GM21528 (cell line): ENCODE measurements around the gene STXBP4.

Source experiments
- ATAC-seq: cut with Tn5 transposase; IDR thresholded peaks from one replicate; pipeline ENCODE4 v1.9.1; 2021; ENCODE audit warnings: mild to moderate bottlenecking, moderate library complexity; ENCODE audit not compliant: unreplicated experiment, low FRiP score

STXBP4 gene

GRCh38 chr17:55110521-55110920, 142.0 kb downstream of the STXBP4 start:
- ATAC-seq = no peak

GRCh38 chr17:55114283-55114682, 145.7 kb downstream of the STXBP4 start:
- no peak for ATAC-seq

DNA sequence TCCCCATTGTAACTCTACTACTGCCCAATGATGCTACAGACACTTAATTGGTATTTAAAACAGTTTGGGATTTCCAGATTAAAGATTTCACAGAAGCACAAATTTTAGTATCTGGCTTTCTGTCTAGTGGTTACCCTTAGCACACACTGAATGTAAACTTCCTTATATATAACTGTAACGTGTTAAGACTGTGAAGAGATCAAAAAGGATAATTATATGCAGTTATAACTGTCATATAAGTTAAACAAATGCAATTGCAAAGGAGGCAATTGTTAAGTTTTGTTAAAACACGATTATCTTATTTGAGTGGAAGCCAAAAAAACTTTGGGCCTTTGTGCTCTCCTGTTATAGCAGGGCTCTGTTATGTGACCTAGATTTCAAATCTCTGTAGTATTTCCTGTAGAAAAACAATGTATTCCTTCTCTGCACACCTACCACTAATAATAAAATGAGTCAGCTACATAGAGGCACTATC, 147.9 kb downstream of the STXBP4 start:
- no peak for ATAC-seq

DNA sequence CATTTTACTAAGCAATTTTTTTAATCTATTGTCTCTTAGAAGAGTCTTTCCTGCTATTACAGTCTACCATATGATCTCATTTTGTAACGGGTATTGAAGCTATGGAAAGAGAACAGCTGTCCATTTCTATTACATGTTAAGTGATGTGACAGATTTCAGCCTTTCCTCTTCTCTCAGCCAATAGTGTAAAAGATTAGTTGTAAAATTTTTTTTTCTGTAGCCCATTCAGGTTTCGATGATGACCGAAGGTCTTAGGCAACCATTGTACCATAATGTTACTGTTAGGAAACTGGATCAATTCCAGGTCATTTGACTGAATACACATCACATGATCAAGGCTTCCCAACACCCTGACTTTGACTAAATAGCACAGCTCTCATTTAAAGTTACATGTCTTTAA, 148.6 kb downstream of the STXBP4 start:
- ATAC-seq = no peak

DNA sequence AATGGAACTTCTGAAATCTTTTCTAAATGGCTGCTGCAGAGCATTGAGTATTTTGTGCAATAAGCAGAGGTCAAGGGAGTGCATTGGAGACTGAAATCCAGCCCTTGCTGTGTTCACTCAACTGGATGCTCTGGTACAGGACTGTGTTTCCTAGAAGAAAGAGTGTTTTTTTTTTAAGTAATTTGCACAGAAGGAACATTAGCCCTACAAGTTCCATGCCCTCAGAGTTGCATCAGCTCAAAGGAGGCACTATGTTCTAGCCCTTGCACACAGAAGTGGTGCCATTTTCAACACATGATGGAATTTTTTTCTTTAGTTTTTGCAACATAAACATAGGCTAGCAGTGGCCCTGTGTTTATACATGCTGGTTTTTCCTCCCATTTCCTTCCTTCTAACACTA, 152.1 kb downstream of the STXBP4 start:
- no peak for ATAC-seq

DNA sequence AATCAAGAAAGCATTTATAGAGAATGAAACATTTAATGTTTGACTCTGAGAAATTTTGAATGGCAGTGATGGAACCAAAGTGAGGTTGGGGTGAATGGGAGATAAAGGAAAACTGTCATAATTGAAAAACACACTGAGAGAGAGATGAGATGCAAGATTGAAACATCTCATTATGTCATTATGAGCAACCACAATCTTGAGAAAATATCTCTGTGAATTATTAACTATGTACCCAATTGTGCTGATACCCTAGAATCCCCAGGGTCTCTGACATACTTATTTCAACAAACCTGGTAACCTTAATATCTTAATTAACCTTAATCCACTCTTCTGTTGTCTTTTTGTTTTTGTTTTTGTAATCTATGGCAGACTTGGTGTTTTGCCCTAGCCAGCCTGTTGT, 152.7 kb downstream of the STXBP4 start:
- ATAC-seq = no peak

DNA sequence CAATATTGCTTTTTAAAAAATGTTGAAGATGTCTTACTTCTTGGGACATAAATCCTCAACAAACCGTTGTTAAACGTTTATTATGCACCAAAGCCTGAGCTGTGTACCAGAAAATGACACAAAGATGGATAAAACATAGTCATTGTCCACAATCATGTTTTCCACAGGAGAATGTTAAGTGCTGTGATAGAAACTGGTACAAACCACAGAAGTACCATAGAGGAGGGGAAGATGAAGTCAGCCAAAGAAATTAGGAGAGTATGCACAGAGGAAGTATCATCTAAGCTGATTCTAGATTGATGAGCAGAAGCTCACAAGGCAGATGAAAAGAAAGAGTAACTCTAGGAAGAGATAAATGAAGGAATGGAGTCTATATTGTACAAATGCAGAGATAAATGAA, 153.5 kb downstream of the STXBP4 start:
- ATAC-seq = no peak

GRCh38 chr17:55124730-55125360, 156.3 kb downstream of the STXBP4 start:
- ATAC-seq = no peak

DNA sequence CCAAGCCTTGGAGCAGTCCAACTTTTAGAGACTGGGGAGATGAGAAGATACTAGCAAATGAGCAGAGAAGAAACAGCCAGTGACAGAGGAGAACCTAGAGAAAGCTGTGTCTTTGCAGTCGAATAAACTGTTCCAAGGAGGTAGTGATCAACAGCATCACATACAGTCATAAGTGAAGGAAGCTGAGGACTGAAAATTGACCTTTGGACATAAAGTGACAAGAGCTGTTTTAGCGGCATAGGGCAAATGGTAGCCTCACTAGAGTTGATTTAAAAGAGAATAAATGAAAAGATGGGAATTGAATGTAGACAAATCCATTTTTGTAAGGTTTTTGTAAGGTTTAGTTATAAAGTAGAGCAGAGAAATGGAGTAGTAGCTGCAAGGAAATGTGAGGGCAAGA, 165.0 kb downstream of the STXBP4 start:
- ATAC-seq = no peak

DNA sequence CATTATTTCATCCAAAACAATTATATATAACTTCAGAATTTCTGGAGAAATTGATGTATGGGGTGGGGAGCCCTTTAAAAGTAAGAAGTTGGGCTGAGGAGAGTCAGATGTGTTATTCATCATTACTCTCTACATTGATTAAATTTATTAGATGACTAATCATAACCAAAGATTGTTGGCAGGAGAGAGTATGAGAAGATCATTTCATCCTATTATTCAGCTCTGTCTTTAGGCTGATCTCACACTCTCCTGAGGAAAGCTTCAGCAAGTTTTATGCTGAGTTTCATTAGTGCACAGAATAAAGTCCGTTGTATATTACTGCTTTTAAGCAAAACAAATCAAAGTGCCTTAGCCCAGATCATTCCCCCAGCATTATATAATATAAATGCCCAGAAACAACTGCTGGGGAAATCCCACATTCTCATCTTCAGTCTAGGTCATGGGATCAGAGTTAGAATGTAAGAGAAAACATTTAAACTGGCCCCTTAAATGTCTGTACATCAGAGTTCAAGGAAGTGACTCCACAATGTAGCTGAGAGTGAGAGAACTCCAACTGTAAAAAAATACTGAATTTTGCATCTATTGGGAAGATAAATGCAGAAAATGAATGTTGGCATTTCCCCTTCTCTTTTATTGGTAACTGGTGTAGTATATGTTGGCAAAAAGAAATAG, 166.1 kb downstream of the STXBP4 start:
- ATAC-seq = no peak

DNA sequence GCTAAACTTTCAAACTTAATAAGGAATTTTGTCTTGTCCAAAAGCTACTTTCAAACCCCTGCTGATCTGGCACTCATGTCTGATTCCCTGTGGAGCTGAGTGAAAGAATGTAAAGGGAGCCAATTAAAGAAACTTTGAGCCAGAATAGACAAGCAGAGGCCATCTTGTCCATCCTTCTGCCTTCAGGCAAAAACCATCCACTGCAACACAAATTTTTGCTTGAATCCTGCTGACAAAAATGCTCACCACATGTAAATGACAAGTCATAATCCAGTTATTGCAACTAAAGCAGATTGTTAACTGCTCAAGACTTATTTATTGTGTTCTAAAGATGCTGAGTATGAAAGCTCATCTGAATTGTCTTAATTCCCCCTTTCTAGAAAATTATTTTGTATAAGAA, 172.2 kb downstream of the STXBP4 start:
- no peak for ATAC-seq

DNA sequence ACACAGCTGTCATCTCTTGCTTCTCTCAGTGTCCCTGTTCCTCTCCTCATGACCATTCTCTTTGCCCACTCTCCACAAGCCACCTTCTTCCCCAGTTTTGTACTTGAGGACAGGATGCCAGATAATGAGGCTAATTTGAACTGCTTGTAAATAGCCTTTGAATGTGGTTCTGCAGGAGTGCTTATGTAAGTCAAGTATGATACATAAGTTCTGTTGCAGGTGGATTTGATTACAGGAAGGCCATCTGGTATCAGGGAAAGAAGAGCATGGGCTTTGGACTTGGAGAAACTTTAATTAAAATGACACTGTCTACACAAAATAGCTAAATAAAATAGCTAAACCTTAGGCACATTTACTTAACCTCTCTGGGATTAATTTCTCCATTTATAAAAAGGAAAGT, 176.0 kb downstream of the STXBP4 start:
- ATAC-seq = no peak

GRCh38 chr17:55149485-55149884, 180.9 kb downstream of the STXBP4 start:
- no peak for ATAC-seq

GRCh38 chr17:55152236-55152635, 183.7 kb downstream of the STXBP4 start:
- no peak for ATAC-seq

GRCh38 chr17:55154101-55154500, 185.5 kb downstream of the STXBP4 start:
- no peak for ATAC-seq

DNA sequence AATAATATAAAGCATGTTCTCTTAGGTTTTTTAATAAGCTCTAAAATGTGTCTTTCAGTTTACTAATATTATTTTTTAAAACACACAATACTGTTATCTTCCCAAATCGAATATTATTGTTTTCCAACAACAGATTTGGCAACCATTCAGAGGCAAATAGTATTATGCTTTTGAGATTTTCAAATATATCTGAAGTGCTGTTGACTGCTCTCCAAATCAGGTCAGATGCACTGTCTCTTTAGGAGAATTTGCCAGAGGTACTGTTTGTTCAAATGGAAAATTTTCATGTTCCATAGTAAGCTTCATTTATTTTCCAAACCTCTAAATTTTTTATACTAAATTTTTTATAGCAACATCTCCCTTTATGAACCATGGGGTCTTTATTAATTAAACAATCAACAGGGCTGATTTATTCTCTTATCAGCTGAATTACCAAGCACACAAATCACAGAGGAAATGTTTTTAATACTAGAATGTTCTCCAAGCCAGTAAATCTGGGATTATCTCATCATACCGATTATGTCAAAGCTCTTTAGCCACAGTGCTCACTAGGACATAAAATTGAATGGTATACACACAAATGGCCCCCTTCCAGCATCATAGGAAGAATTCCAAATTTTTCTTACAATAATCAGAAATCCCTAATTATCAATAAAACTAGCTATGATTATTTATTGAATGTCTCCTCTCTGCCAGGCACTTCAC, 187.4 kb downstream of the STXBP4 start:
- ATAC-seq = no peak

GRCh38 chr17:55157165-55157564, 188.6 kb downstream of the STXBP4 start:
- no peak for ATAC-seq

DNA sequence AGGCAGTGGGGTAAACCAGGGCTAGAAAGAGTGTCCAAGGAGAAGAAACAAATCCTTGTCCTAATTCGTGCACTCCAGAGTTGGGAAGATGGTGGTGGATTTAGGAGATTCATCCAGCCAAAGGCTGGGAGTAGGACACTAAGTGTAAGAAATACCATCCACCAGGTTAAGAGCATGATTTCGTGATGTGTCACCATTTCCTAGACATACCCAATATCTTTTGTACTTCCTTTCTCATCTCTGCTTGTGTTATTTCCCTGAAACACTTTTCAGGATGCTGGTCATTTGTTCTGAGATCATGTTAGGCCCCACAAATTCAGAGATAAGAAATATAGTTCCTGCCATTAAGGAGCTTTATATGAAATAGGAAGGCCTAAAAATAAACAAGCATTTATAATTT, 189.9 kb downstream of the STXBP4 start:
- ATAC-seq = no peak

DNA sequence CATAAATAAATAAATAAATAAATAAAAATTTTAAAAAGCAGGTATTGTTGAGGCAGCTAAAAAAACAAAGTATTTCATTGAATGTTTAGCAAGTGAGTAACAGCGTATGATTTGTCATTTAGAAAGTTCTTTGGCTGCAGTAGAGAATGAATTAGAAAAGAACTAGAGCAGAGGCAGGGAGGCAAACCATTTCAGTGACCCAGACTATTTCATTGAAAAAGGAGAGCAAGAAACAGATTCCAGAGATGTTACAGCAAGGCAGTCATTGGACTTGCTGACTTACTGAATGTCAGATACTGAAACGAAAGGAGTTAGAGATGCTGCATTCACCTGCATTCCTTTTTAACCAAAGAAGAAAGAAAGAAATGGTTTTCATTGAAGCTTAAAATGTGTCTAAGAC, 190.7 kb downstream of the STXBP4 start:
- ATAC-seq = no peak

DNA sequence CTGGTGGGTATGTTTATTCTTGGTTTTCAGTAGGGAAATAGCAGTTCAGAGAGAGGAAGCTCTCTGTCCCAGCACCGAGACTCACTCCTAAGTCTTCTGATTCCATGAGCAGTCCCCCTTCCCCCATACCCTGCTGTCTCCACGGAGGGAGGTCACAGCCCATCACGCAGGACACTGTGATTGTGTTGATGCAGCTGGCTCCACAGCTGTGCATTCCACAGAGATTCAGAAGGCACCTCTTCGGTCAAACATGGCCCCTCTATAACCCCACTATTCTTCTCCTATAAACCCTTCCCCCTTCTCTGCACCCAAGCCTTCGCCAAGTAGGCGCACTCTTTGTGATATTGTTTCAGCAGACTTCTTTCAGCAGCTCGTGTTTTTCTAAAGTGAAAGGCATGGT, 191.9 kb downstream of the STXBP4 start:
- no peak for ATAC-seq

GRCh38 chr17:55161935-55162555, 193.5 kb downstream of the STXBP4 start:
- no peak for ATAC-seq
